ENCODE data around the gene ZNF320. TPM values are rescaled to one million over a fixed set of nuclear protein-coding genes. Genes with fewer than 3 reads are reported as not detected.

The ZNF320 gene
- total and polyA plus RNA-seq, 2 donors (not counting 1 experiment from before 2014, with no cell fraction given): 3.6 to 19.7 TPM

DNA sequence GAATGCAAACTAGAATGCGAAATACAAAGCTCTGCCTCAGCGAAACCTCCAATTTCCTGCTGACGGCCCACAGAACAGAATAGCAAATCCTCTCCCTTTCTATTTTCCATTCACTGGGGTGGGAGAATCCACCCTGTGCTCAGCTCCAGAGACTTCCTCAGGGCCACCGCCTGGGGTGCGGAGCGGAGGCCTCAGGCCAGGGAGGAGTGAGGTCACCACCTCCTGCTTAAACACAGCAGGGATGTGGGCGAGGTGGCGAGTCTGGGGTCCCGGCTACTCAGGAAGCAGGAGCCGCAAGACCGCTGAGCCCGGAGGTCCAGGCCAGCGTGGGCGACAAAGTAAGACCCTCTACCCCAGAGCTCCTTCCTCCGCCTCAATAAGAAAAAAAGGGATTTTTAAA is 666 bp upstream of the ZNF320 start:
- Histone ChIP-seq H3K79me2 (ENCODE audit: control insufficient read depth, insufficient read depth, low read length) (peaks cover 2% of the 10 kb centered on the region), H3K27me3 (ENCODE audit: control insufficient read depth, insufficient read depth, low read length) (no peaks in the 10 kb centered on the region), H3K9me3 (ENCODE audit: control insufficient read depth, insufficient read depth, low read depth, low read length) (no peaks in the 10 kb centered on the region), H3K4me1 (ENCODE audit: control insufficient read depth, extremely low read depth, insufficient read depth, low read length) (peaks cover 2% of the 10 kb centered on the region), H4K20me1 (ENCODE audit: control insufficient read depth, extremely low read depth, insufficient read depth, low read length) (no peaks in the 10 kb centered on the region), H2AFZ (ENCODE audit: low read length) (peak overlapping the region; percentile 97), H3K4me3 (replicated peaks in 1 of 4; ENCODE audit: control extremely low read depth in 1 of 4, insufficient read depth in 1 of 4, low read depth in 3 of 4, low read length in 4 of 4) (peak overlapping the region; percentile 90 to 96 (median 92)), H3K27ac (ENCODE audit: insufficient read depth, low read length) (no peak overlapping the region), H3K9ac (ENCODE audit: insufficient read depth, low read length) (no peak overlapping the region), H3K4me2 (ENCODE audit: extremely low read depth, insufficient read depth, low read length) (peak overlapping the region; percentile 80), H3K36me3 (ENCODE audit: control insufficient read depth, insufficient read depth, low read length) (no peaks in the 10 kb centered on the region)
- no peak for DNase-seq (ENCODE audit: low read depth in 2 of 2)
- TF ChIP-seq, protein P1, sequence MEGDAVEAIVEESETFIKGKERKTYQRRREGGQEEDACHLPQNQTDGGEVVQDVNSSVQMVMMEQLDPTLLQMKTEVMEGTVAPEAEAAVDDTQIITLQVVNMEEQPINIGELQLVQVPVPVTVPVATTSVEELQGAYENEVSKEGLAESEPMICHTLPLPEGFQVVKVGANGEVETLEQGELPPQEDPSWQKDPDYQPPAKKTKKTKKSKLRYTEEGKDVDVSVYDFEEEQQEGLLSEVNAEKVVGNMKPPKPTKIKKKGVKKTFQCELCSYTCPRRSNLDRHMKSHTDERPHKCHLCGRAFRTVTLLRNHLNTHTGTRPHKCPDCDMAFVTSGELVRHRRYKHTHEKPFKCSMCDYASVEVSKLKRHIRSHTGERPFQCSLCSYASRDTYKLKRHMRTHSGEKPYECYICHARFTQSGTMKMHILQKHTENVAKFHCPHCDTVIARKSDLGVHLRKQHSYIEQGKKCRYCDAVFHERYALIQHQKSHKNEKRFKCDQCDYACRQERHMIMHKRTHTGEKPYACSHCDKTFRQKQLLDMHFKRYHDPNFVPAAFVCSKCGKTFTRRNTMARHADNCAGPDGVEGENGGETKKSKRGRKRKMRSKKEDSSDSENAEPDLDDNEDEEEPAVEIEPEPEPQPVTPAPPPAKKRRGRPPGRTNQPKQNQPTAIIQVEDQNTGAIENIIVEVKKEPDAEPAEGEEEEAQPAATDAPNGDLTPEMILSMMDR (conservative IDR thresholded peaks at IDR 0.05 in 1 of 2, IDR thresholded peaks at IDR 0.05 in 1 of 2; ENCODE audit: low read depth in 1 of 2, low read length in 2 of 2): no peak
- TF ChIP-seq EZH2 (IDR thresholded peaks at IDR 0.05; ENCODE audit: low read length, missing control alignments): no peak

DNA sequence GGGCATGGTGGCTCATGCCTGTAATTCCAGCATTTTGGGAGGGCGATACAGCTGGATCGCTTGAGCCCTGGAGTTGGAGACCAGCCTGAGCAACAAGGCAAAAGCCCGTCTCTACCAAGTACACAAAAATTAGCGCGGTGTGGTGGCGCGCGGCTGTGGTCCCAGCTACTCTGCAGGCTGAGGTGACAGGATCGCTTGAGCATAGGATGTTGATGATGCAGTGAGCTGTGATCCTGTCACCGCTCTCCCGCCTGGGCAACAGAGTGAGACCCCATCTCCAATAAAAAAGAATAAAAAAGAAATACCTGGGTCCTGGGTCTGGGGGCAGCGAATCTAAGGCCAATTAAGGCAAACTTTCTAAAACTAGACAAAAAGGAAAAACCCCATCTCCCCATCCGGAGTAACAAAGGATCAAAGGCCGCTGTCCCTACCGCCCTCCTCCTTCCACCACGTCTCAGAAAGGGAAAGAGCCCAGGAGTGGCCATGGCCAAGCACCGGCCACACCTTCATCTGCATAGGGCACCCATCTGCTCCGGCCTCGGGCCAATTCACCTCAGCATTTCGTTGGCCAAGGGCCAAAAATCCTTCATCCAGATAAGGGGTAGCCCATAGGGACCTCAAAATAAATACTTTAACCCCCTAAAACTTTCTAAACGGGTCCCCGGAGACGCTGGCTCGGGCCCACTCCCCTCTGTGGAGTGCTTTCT is 851 bp downstream of the ZNF320 start:
- TF ChIP-seq, protein P1 (conservative IDR thresholded peaks at IDR 0.05 in 1 of 2, IDR thresholded peaks at IDR 0.05 in 1 of 2; ENCODE audit: low read depth in 1 of 2, low read length in 2 of 2): no peak
- TF ChIP-seq EZH2 (IDR thresholded peaks at IDR 0.05; ENCODE audit: low read length, missing control alignments): no peak
- Histone ChIP-seq H3K79me2 (ENCODE audit: control insufficient read depth, insufficient read depth, low read length) (peaks cover 2% of the 10 kb centered on the region), H2AFZ (ENCODE audit: low read length) (peak overlapping the region; percentile 97), H3K27me3 (ENCODE audit: control insufficient read depth, insufficient read depth, low read length) (no peaks in the 10 kb centered on the region), H3K4me2 (ENCODE audit: extremely low read depth, insufficient read depth, low read length) (peak overlapping the region; percentile 83), H3K9me3 (ENCODE audit: control insufficient read depth, insufficient read depth, low read depth, low read length) (no peaks in the 10 kb centered on the region), H4K20me1 (ENCODE audit: control insufficient read depth, extremely low read depth, insufficient read depth, low read length) (no peaks in the 10 kb centered on the region), H3K4me3 (replicated peaks in 1 of 4; ENCODE audit: control extremely low read depth in 1 of 4, insufficient read depth in 1 of 4, low read depth in 3 of 4, low read length in 4 of 4) (peak overlapping the region; percentile 90 to 96 (median 92)), H3K27ac (ENCODE audit: insufficient read depth, low read length) (peak overlapping the region; percentile 97), H3K4me1 (ENCODE audit: control insufficient read depth, extremely low read depth, insufficient read depth, low read length) (peaks cover 2% of the 10 kb centered on the region), H3K9ac (ENCODE audit: insufficient read depth, low read length) (peak overlapping the region; percentile 86), H3K36me3 (ENCODE audit: control insufficient read depth, insufficient read depth, low read length) (no peaks in the 10 kb centered on the region)
- DNase-seq (ENCODE audit: low read depth in 2 of 2): peak; percentile 10 to 26

DNA sequence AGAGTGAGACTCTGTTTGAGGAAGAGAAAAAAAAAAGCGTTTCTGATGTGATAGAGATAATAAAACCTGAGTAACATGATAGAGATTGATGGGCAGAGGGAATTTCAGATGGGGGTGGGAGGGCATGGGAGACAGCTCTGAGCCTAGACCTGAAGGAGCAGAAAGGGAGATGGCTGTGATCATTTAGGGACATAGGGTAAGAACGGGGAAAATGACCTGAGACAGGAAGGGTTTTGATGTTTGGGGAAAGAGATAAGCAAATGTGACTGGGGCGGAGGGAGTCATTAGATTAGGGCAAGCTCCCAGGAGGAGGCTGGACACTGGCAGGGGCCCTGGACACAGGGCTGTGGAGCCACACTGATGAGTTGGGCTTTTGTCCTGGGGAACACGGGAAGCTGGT is 6.1 kb downstream of the ZNF320 start:
- Histone ChIP-seq H3K9ac (ENCODE audit: insufficient read depth, low read length) (no peak overlapping the region), H3K27ac (ENCODE audit: insufficient read depth, low read length) (no peak overlapping the region), H3K9me3 (ENCODE audit: control insufficient read depth, insufficient read depth, low read depth, low read length) (no peaks in the 10 kb centered on the region), H3K36me3 (ENCODE audit: control insufficient read depth, insufficient read depth, low read length) (peaks cover 5% of the 10 kb centered on the region), H2AFZ (ENCODE audit: low read length) (no peak overlapping the region), H3K4me3 (replicated peaks in 1 of 4; ENCODE audit: control extremely low read depth in 1 of 4, insufficient read depth in 1 of 4, low read depth in 3 of 4, low read length in 4 of 4) (no peak overlapping the region), H3K79me2 (ENCODE audit: control insufficient read depth, insufficient read depth, low read length) (peaks cover under 1% of the 10 kb centered on the region), H3K27me3 (ENCODE audit: control insufficient read depth, insufficient read depth, low read length) (no peaks in the 10 kb centered on the region), H4K20me1 (ENCODE audit: control insufficient read depth, extremely low read depth, insufficient read depth, low read length) (no peaks in the 10 kb centered on the region), H3K4me2 (ENCODE audit: extremely low read depth, insufficient read depth, low read length) (no peak overlapping the region), H3K4me1 (ENCODE audit: control insufficient read depth, extremely low read depth, insufficient read depth, low read length) (no peaks in the 10 kb centered on the region)
- TF ChIP-seq, protein P1 (conservative IDR thresholded peaks at IDR 0.05 in 1 of 2, IDR thresholded peaks at IDR 0.05 in 1 of 2; ENCODE audit: low read depth in 1 of 2, low read length in 2 of 2): no peak
- no peak for TF ChIP-seq EZH2 (IDR thresholded peaks at IDR 0.05; ENCODE audit: low read length, missing control alignments)
- DNase-seq (ENCODE audit: low read depth in 2 of 2): no peak
